ENCODE data around the gene RUNX2.

DNA sequence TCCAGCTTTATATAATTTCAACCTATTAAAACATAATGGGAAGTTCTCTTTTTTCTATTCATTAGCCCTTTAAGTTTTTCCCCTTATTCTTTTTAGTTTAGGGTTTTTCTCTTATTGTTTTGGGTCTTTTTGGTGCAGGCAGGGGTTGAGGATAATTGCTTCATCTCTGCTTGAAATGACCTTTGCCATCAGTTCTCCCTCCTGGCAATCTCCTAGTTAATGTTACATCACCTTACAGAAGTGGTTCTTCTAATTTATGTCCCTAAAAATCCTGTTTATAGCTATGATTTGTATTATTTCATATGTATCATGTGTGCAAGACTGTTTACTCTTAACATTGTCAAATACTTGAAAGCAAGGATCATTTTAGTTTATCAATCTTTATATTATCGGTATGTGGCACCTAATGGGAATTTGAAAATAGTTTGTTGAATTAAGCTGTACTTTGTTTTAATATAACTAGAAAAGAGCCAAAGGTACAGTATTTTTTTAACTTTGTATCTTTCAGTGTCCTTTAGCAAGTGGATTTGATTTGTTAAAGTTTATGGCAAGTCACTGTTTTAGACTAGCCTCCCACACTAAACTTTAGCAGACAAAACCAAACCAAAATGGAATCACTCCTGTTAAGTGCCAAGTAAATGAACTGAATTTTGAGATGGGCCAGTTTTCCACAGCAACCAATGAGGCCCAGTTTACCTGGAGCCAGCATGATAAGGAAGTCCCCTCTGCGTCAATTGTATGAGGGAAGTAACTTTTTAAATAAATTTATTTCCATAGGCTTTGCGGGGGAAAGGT lies 26.6 kb upstream of the RUNX2 start:
- TF ChIP-seq, protein P1, sequence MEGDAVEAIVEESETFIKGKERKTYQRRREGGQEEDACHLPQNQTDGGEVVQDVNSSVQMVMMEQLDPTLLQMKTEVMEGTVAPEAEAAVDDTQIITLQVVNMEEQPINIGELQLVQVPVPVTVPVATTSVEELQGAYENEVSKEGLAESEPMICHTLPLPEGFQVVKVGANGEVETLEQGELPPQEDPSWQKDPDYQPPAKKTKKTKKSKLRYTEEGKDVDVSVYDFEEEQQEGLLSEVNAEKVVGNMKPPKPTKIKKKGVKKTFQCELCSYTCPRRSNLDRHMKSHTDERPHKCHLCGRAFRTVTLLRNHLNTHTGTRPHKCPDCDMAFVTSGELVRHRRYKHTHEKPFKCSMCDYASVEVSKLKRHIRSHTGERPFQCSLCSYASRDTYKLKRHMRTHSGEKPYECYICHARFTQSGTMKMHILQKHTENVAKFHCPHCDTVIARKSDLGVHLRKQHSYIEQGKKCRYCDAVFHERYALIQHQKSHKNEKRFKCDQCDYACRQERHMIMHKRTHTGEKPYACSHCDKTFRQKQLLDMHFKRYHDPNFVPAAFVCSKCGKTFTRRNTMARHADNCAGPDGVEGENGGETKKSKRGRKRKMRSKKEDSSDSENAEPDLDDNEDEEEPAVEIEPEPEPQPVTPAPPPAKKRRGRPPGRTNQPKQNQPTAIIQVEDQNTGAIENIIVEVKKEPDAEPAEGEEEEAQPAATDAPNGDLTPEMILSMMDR (IDR thresholded peaks at IDR 0.05; ENCODE audit: low read depth, low read length), result no peak
- no peak for TF ChIP-seq POLR2A (IDR thresholded peaks at IDR 0.05; ENCODE audit: extremely low read depth, insufficient read length)

All from NB4 (cell line).